GM12872 (cell line): ENCODE measurements around the gene TMTC2.

Source experiments
- CTCF ChIP-seq: IDR thresholded peaks from 3 replicates; pipeline ENCODE4 v1.5.1; 2011; ENCODE audit warnings: low read depth, mild to moderate bottlenecking, low read length, moderate library complexity; ENCODE audit not compliant: insufficient read depth

Gene TMTC2

GRCh38 chr12:82800185-82800584, 113.5 kb downstream of the TMTC2 start:
- TF ChIP-seq CTCF: no peak

- no peak for TF ChIP-seq CTCF
These were observed 115.4 kb downstream of the TMTC2 start for GRCh38 chr12:82801951-82802610.

GRCh38 chr12:82803201-82803600, 116.5 kb downstream of the TMTC2 start:
- no peak for TF ChIP-seq CTCF

- no peak for TF ChIP-seq CTCF
These were observed 117.9 kb downstream of the TMTC2 start for GRCh38 chr12:82804601-82805000.

GRCh38 chr12:82805812-82806497, 119.2 kb downstream of the TMTC2 start:
- no peak for TF ChIP-seq CTCF

GRCh38 chr12:82807132-82807737, 120.5 kb downstream of the TMTC2 start:
- TF ChIP-seq CTCF: no peak

GRCh38 chr12:82810568-82810967, 123.9 kb downstream of the TMTC2 start:
- no peak for TF ChIP-seq CTCF
